ENCODE data around the gene FRG1. TPM values are rescaled to one million over a fixed set of nuclear protein-coding genes. Genes with fewer than 3 reads are reported as not detected.
"Not testable (repeated sequence)": the region's sequence is repeated elsewhere in the genome, so short reads cannot be mapped to it uniquely, and the experiment has no call there.

FRG1 gene
- total and polyA plus RNA-seq, 2 experiments from 2014 or later = 27.8 to 35.6 TPM

- H3K9me2 ChIP-seq (replicated peaks; ENCODE audit: insufficient read depth); H3K79me2 ChIP-seq; H3K36me3 ChIP-seq (replicated peaks; ENCODE audit: insufficient read depth, low read depth); H3K27me3 ChIP-seq; H3K4me1 ChIP-seq (ENCODE audit: insufficient read depth); DNase-seq (ENCODE audit: low spot score); H3K9me3 ChIP-seq (ENCODE audit: low read depth); H2AFZ ChIP-seq; H3K27ac ChIP-seq; H3K4me3 ChIP-seq; H4K20me1 ChIP-seq (ENCODE audit: insufficient read depth, poor library complexity, severe bottlenecking); H3K4me2 ChIP-seq: not testable (repeated sequence)
- 94% methylated on average over 23 of the region's 31 CpGs for WGBS (ENCODE audit: low lambda C conversion rate, missing lambda C conversion rate)
Measured at GRCh38 chr4:189984661-189985060, 44.0 kb downstream of the FRG1 start.

- H3K4me3 ChIP-seq; H3K4me2 ChIP-seq; H3K4me1 ChIP-seq (ENCODE audit: insufficient read depth); H2AFZ ChIP-seq; H3K9me3 ChIP-seq (ENCODE audit: low read depth); H3K9me2 ChIP-seq (replicated peaks; ENCODE audit: insufficient read depth); H3K79me2 ChIP-seq; H3K36me3 ChIP-seq (replicated peaks; ENCODE audit: insufficient read depth, low read depth); DNase-seq (ENCODE audit: low spot score); H3K27ac ChIP-seq; H4K20me1 ChIP-seq (ENCODE audit: insufficient read depth, poor library complexity, severe bottlenecking); H3K27me3 ChIP-seq: not testable (repeated sequence)
- WGBS (ENCODE audit: low lambda C conversion rate, missing lambda C conversion rate) = 60% methylated on average over 4 of the region's 4 CpGs
Measured at GRCh38 chr4:189985651-189986243, 45.1 kb downstream of the FRG1 start.

GRCh38 chr4:189988877-189989431 is 48.3 kb downstream of the FRG1 start:
- Histone ChIP-seq H3K4me2 (no peak overlapping the region), H3K79me2 (no peaks in the 10 kb centered on the region), H3K27ac (no peak overlapping the region), H3K27me3 (no peaks in the 10 kb centered on the region), H4K20me1 (ENCODE audit: insufficient read depth, poor library complexity, severe bottlenecking) (no peaks in the 10 kb centered on the region), H3K4me1 (ENCODE audit: insufficient read depth) (no peaks in the 10 kb centered on the region), H3K9me3 (ENCODE audit: low read depth) (no peaks in the 10 kb centered on the region), H2AFZ (no peak overlapping the region), H3K4me3 (no peak overlapping the region), H3K36me3 (replicated peaks; ENCODE audit: insufficient read depth, low read depth) (no peaks in the 10 kb centered on the region), H3K9me2 (replicated peaks; ENCODE audit: insufficient read depth) (no peaks in the 10 kb centered on the region)
- no peak for TF ChIP-seq EZH2phosphoT487 (IDR thresholded peaks at IDR 0.05; ENCODE audit: low read depth, severe bottlenecking, unreplicated experiment)
- 55% methylated on average over 3 of the region's 3 CpGs for WGBS (ENCODE audit: low lambda C conversion rate, missing lambda C conversion rate)
- no peak for DNase-seq (ENCODE audit: low spot score)

GRCh38 chr4:189989941-189990340 is 49.3 kb downstream of the FRG1 start:
- 96% methylated on average over 1 of the region's 3 CpGs for WGBS (ENCODE audit: low lambda C conversion rate, missing lambda C conversion rate)
- not testable (repeated sequence) for H3K9me2 ChIP-seq (replicated peaks; ENCODE audit: insufficient read depth); H3K4me3 ChIP-seq; H3K27ac ChIP-seq; H4K20me1 ChIP-seq (ENCODE audit: insufficient read depth, poor library complexity, severe bottlenecking); H3K36me3 ChIP-seq (replicated peaks; ENCODE audit: insufficient read depth, low read depth); DNase-seq (ENCODE audit: low spot score); H3K27me3 ChIP-seq; H3K4me1 ChIP-seq (ENCODE audit: insufficient read depth); H3K4me2 ChIP-seq; H3K79me2 ChIP-seq; H3K9me3 ChIP-seq (ENCODE audit: low read depth); H2AFZ ChIP-seq

Small RNA genes lying within 50 kb of the gene (small RNA-seq; reads per million reads assigned to genes)
- not detected for gene MLLT10P2

Other genes with a start within 250 kb of the FRG1 start
- gene FRG2, start 86.4 kb downstream of the FRG1 start, total RNA-seq = not detected in 2 replicates
- not detected in 2 replicates for gene FRG2, start 86.4 kb downstream of the FRG1 start, polyA plus RNA-seq
- gene DBET, start 123.6 kb downstream of the FRG1 start, total RNA-seq = not detected in 2 replicates
- not detected in 2 replicates for gene DBET, start 123.6 kb downstream of the FRG1 start, polyA plus RNA-seq
- not detected in 2 replicates for gene DUX4, start 232.9 kb downstream of the FRG1 start, total RNA-seq
- not detected in 2 replicates for gene DUX4, start 232.9 kb downstream of the FRG1 start, polyA plus RNA-seq